Body of pancreas (tissue), 4 donors: ENCODE results near the gene PFDN2. TPM values are rescaled to one million over a fixed set of nuclear protein-coding genes. Genes with fewer than 3 reads are reported as not detected.

Experiments
- ATAC-seq: fragments of 150-250 bp; one replicate; pipeline ENCODE4 v1.9.1; 2016
- DNase-seq, 4 donors: peaks; one replicate each; pipeline ENCODE4 v3.0.0-alpha.2; 2019
- H3K27ac ChIP-seq, 4 donors: fragments of 200-600 bp; sonication (generic); 1 replicate in 3 of 4; 2 replicates in 1 of 4; pipeline versions ENCODE4 v1.5.1 to v1.6.1; 2016 to 2019; ENCODE audit warnings: mild to moderate bottlenecking in 1 of 4, mixed read lengths in 1 of 4, moderate library complexity in 1 of 4
- H3K27me3 ChIP-seq, 2 donors: fragments of 200-600 bp; sonication (generic); one replicate each; pipeline ENCODE4 v1.6.0; 2016; ENCODE audit warnings: mild to moderate bottlenecking in 1 of 2
- H3K36me3 ChIP-seq, 2 donors: fragments of 200-600 bp; sonication (generic); replicated peaks in 1 of 2; 2 replicates each; pipeline ENCODE4 v1.5.1; 2016; ENCODE audit warnings: low read depth in 2 of 2; ENCODE audit not compliant: insufficient read depth in 1 of 2
- H3K4me1 ChIP-seq: fragments of 200-600 bp; sonication (generic); one replicate; pipeline ENCODE4 v1.6.0; 2016
- H3K4me3 ChIP-seq, 2 donors: fragments of 200-600 bp; sonication (generic); 1 replicate in 1 of 2; 2 replicates in 1 of 2; pipeline ENCODE4 v1.5.1; 2016 to 2019
- H3K9me3 ChIP-seq, 3 donors: fragments of 200-600 bp; sonication (generic); 1 replicate in 2 of 3; 2 replicates in 1 of 3; pipeline ENCODE4 v1.5.1; 2016
- CTCF ChIP-seq, 7 experiments: fragments of 450-650 bp in 4 of 7; fragments of 200-600 bp in 3 of 7; sonication (generic) in 3 of 7; IDR thresholded peaks; one replicate each; pipeline ENCODE4 v1.5.1; 2016 to 2019; ENCODE audit warnings: antibody characterized with exemption in 7 of 7
- POLR2A ChIP-seq, 3 donors: fragments of 450-650 bp; IDR thresholded peaks; one replicate each; pipeline ENCODE4 v1.6.1; 2016; ENCODE audit warnings: antibody characterized with exemption in 3 of 3, mild to moderate bottlenecking in 2 of 3
- WGBS, 2 donors: methylation state at CpG; one replicate each; pipeline ENCODE4 v1.1.5; 2017; 5-methylcytosine and 5-hydroxymethylcytosine counted together
- intact Hi-C: fragments of 100-400 bp; cut with DNase I; formaldehyde crosslinking; loops from one replicate; pipeline ENCODE4 v1.15.1; 2023
- total RNA-seq, 2 donors: library from RNA; depleted of rRNA; stranded (reverse); fragments of >200 nt; gene quantifications; one replicate each; pipeline ENCODE4 v1.1.0, GENCODE V29; 2016

Gene PFDN2
- total RNA-seq, 2 donors from 2014 or later = 29.6 to 54.7 TPM

GRCh38 chr1:161159913-161160243, 42.0 kb upstream of the PFDN2 start:
- Histone ChIP-seq H3K27me3 (no peaks in the 10 kb centered on the region), H3K9me3 (no peaks in the 10 kb centered on the region), H3K36me3 (peaks cover 0 to 8% of the 10 kb centered on the region in 2 donors), H3K27ac (peak overlapping the region; percentile 57 to 85 (median 79)), H3K4me3 (peak overlapping the region; percentile 80 to 91), H3K4me1 (peaks cover 43% of the 10 kb centered on the region)
- intact Hi-C loops = no loop called here
- DNase-seq (no peak), ATAC-seq (no peak)
- WGBS, 2 donors = 3 to 6% methylated on average over 11 of the region's 11 CpGs
- no peak for TF ChIP-seq POLR2A (IDR thresholded peaks at IDR 0.05)

- peak; percentile 97 for ATAC-seq
Measured at GRCh38 chr1:161159087-161159912, 41.5 kb upstream of the PFDN2 start, which contains the start of gene USP21. Gene USP21 (plus strand): TSS chr1:161159500. CDS start chr1:161160641, 1,141 bp downstream.

GRCh38 chr1:161158316-161159010, 40.6 kb upstream of the PFDN2 start:
- no peak overlapping the region for H3K4me3 ChIP-seq
- no peak for DNase-seq
- H3K4me1 ChIP-seq = peaks cover 47% of the 10 kb centered on the region
- H3K36me3 ChIP-seq = peaks cover 0 to 8% of the 10 kb centered on the region in 2 donors
- TF ChIP-seq POLR2A (IDR thresholded peaks at IDR 0.05) (no peak), CTCF (IDR thresholded peaks at IDR 0.05) (no peak)
- peak overlapping the region; percentile 57 to 85 (median 79) for H3K27ac ChIP-seq
- intact Hi-C loops = no loop called here
- WGBS, 2 donors = 64 to 67% methylated on average over 9 of the region's 9 CpGs
- no peaks in the 10 kb centered on the region for H3K27me3 ChIP-seq
- ATAC-seq = no peak
- no peaks in the 10 kb centered on the region for H3K9me3 ChIP-seq

More at GRCh38 chr1:161159087-161159912, 41.5 kb upstream of the PFDN2 start, which contains the start of gene USP21:
- TF ChIP-seq CTCF (IDR thresholded peaks at IDR 0.05) (peak in 3 of 7 experiments; percentile 34 to 53 (median 41)), POLR2A (IDR thresholded peaks at IDR 0.05) (peak; percentile 45 to 77 (median 67))
- 2 to 4% methylated on average over 9 to 47 of the region's 60 CpGs for WGBS, 2 donors
- intact Hi-C loops = no loop called here
- DNase-seq = peak; percentile 93 to 94 (median 94)
- Histone ChIP-seq H3K4me3 (peak within 1 kb of the TSS; percentile 80 to 91), H3K36me3 (peaks cover 0 to 8% of the 10 kb centered on the region in 2 donors), H3K27me3 (no peaks in the 10 kb centered on the region), H3K4me1 (peaks cover 47% of the 10 kb centered on the region), H3K27ac (peak within 1 kb of the TSS; percentile 57 to 85 (median 79)), H3K9me3 (no peaks in the 10 kb centered on the region)

GRCh38 chr1:161157867-161158266, 40.0 kb upstream of the PFDN2 start:
- Histone ChIP-seq H3K9me3 (no peaks in the 10 kb centered on the region), H3K36me3 (peaks cover 0 to 6% of the 10 kb centered on the region in 2 donors), H3K27me3 (no peaks in the 10 kb centered on the region), H3K4me3 (no peak overlapping the region), H3K27ac (no peak overlapping the region), H3K4me1 (peaks cover 47% of the 10 kb centered on the region)
- no peak for ATAC-seq
- DNase-seq = no peak
- intact Hi-C loops = no loop called here
- TF ChIP-seq CTCF (IDR thresholded peaks at IDR 0.05) (no peak), POLR2A (IDR thresholded peaks at IDR 0.05) (no peak)
- 93 to 94% methylated on average over 1 of the region's 1 CpG for WGBS, 2 donors

- H3K27me3 ChIP-seq = no peaks in the 10 kb centered on the region
- no peaks in the 10 kb centered on the region for H3K9me3 ChIP-seq
- H3K27ac ChIP-seq = peak within 1 kb of the TSS; percentile 94 to 98 (median 97)
- WGBS, 2 donors = 0 to 1% methylated on average over 26 to 33 of the region's 33 CpGs
- peak within 1 kb of the TSS; percentile 38 to 85 for H3K4me3 ChIP-seq
- peak in 2 of 3 donors; percentile 82 to 91 for TF ChIP-seq POLR2A (IDR thresholded peaks at IDR 0.05)
- TF ChIP-seq CTCF (IDR thresholded peaks at IDR 0.05) = peak in 1 of 7 experiments; percentile 6
- H3K36me3 ChIP-seq = peaks cover 0 to 6% of the 10 kb centered on the region in 2 donors
- intact Hi-C loops = no loop called here
- peaks cover 22% of the 10 kb centered on the region for H3K4me1 ChIP-seq
- peak; percentile 81 to 88 (median 84) for DNase-seq
- peak; percentile 95 for ATAC-seq
Measured at GRCh38 chr1:161153682-161154337, 36.0 kb upstream of the PFDN2 start, which contains the start of gene UFC1. Gene UFC1 (plus strand): TSS chr1:161153978. CDS start chr1:161153998, 20 bp downstream.
